ENCODE data around the gene PDK3.

DNA sequence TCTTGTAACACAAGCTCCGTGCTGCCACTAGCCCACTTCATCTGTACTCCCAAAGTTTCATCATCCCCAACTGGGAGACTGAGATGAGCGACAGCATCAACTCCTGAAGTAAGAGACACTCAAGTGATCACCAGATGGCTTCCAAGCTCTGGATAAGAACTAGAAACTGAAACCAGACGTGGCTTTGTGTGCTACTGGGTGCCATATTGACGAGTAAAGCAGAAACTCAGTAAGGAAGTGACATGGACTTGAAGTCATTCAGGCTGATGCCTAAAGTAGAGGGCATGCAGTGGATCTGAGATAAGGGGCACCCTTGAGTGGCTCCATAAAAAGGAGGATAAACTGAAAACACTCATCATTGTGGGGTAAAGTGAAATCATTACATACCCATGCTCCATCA is 109.7 kb downstream of the PDK3 start:
- TF ChIP-seq POLR2A (IDR thresholded peaks at IDR 0.05; ENCODE audit: extremely low read depth, insufficient read length) = no peak
- TF ChIP-seq, protein P1, sequence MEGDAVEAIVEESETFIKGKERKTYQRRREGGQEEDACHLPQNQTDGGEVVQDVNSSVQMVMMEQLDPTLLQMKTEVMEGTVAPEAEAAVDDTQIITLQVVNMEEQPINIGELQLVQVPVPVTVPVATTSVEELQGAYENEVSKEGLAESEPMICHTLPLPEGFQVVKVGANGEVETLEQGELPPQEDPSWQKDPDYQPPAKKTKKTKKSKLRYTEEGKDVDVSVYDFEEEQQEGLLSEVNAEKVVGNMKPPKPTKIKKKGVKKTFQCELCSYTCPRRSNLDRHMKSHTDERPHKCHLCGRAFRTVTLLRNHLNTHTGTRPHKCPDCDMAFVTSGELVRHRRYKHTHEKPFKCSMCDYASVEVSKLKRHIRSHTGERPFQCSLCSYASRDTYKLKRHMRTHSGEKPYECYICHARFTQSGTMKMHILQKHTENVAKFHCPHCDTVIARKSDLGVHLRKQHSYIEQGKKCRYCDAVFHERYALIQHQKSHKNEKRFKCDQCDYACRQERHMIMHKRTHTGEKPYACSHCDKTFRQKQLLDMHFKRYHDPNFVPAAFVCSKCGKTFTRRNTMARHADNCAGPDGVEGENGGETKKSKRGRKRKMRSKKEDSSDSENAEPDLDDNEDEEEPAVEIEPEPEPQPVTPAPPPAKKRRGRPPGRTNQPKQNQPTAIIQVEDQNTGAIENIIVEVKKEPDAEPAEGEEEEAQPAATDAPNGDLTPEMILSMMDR (IDR thresholded peaks at IDR 0.05; ENCODE audit: low read depth, low read length) = no peak
- no peak for TF ChIP-seq MYC (IDR thresholded peaks at IDR 0.05; ENCODE audit: low read depth, low read length)
- TF ChIP-seq MAX (IDR thresholded peaks at IDR 0.05; ENCODE audit: low read depth, low read length) = no peak
